ENCODE measurements around the gene MICU1. TPM values are rescaled to one million over a fixed set of nuclear protein-coding genes. Genes with fewer than 3 reads are reported as not detected.

The MICU1 gene
- total RNA-seq, 2 experiments from 2014 or later = 27.2 to 33.6 TPM

DNA sequence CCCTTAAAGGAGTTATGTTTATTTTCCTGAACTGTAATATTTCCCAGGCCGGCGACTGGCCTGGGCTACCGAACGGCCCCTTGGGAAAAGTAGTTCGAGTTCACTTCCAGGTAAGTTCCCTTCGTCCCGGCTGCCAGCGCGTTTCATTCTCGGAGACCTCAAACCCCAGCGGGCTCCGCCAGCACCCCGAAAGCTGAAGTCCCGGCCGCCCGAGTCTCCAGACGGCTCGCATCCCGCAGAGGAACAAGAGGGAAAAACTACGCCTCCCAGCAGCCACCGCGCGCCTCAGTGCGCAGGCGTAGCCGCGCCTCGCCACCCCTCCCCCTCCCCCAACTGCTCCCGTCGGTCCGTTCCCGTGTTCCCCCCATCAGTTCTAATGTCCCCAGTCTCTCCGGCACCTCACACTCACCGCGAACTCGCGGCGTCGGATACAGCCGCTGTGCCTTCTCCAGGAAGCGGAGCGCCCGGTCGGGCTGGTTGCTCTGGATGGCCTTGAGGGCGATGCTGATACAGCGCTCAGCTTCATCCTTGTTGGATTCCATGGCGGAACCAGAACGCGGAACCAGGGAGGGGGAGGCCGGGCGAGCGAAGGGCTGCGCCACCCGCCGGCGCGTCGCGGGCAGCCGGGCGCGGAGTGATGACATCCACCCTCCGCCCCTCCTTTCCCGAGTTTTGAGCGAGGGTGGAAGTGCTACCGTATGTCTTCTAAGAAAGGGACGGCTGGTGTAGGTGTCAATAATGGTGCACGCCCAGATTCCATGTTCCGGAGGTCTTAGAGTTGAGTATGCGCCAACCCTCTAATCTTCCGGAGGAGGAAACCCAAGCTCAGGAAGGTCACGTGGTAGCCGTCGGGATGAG, 271.3 kb downstream of the MICU1 start, which contains the start of gene DNAJB12:
DNAJB12 (minus strand) TSS at position 564 of the 858 bp plus-strand sequence; CDS start at position 542, 22 bp downstream.
- Histone ChIP-seq H3K9me2 (ENCODE audit: insufficient read depth, low read length) (no peaks in the 10 kb centered on the region), H3K4me1 (ENCODE audit: insufficient read depth, low read length, poor library complexity, severe bottlenecking) (peaks cover 12% of the 10 kb centered on the region), H3K79me2 (ENCODE audit: insufficient read depth, low read depth, low read length) (peaks cover 24% of the 10 kb centered on the region), H3K27ac (ENCODE audit: low read depth, low read length, poor library complexity, severe bottlenecking) (peak within 1 kb of the TSS; percentile 82), H3K36me3 (ENCODE audit: insufficient read depth, low read length) (peaks cover 5% of the 10 kb centered on the region; the same call in 1 of the 2 replicates), H3K4me3 (ENCODE audit: low read depth, low read length, poor library complexity, severe bottlenecking) (peak within 1 kb of the TSS; percentile 85), H2AFZ (ENCODE audit: low read length) (peak within 1 kb of the TSS; percentile 92), H3K9me3 (ENCODE audit: low read length) (no peaks in the 10 kb centered on the region), H4K20me1 (ENCODE audit: insufficient read depth, low read length) (no peaks in the 10 kb centered on the region), H3K4me2 (ENCODE audit: low read length) (peak within 1 kb of the TSS; percentile 83)
- DNase-seq (ENCODE audit: low spot score) = peak; percentile 94
- BruUV-seq (replicated peaks) = TSS peak; percentile 84
- TF ChIP-seq, protein P1, sequence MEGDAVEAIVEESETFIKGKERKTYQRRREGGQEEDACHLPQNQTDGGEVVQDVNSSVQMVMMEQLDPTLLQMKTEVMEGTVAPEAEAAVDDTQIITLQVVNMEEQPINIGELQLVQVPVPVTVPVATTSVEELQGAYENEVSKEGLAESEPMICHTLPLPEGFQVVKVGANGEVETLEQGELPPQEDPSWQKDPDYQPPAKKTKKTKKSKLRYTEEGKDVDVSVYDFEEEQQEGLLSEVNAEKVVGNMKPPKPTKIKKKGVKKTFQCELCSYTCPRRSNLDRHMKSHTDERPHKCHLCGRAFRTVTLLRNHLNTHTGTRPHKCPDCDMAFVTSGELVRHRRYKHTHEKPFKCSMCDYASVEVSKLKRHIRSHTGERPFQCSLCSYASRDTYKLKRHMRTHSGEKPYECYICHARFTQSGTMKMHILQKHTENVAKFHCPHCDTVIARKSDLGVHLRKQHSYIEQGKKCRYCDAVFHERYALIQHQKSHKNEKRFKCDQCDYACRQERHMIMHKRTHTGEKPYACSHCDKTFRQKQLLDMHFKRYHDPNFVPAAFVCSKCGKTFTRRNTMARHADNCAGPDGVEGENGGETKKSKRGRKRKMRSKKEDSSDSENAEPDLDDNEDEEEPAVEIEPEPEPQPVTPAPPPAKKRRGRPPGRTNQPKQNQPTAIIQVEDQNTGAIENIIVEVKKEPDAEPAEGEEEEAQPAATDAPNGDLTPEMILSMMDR (conservative IDR thresholded peaks at IDR 0.05; ENCODE audit: low read length) = no peak
- no peak for TF ChIP-seq EZH2phosphoT487 (IDR thresholded peaks at IDR 0.05; ENCODE audit: borderline replicate concordance, low read depth, low read length)
- ChIA-PET POLR2A (interaction anchor here (0.7 to 1.1 kb wide), 4 partner anchors 90 to 438 kb away, joined by 3 to 6 read pairs (median 3); no protein-coding TSS in a partner anchor), CTCF (ENCODE audit: unreplicated experiment) (no interaction called here)
- intact Hi-C loops (cut with micrococcal nuclease; ENCODE audit: unreplicated experiment) = no loop called here

DNA sequence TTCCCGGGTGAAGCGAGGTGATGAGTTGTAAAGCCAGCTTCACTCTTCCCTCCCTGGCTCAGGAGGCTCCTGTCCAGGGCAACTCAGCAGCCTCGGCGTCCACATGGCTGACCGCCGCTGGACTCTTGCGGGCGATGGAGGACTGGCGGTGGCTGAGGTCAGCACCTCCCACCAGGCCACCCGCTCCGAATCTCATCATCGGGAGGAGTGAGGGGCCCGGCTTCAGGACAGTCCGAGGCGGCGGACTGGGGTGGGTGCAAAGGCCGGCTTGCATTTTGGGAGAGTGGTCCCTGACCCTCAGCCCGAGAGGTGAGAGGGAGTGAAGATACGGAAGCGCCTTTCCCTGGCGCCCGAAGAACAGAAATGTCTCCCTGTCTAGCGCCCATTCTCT, 271.9 kb downstream of the MICU1 start:
- BruUV-seq (replicated peaks) = TSS peak; percentile 58
- no peaks in the 10 kb centered on the region for H3K9me3 ChIP-seq (ENCODE audit: low read length)
- peak overlapping the region; percentile 83 for H3K4me2 ChIP-seq (ENCODE audit: low read length)
- DNase-seq (ENCODE audit: low spot score) = no peak
- TF ChIP-seq EZH2phosphoT487 (IDR thresholded peaks at IDR 0.05; ENCODE audit: borderline replicate concordance, low read depth, low read length) = no peak
- TF ChIP-seq, protein P1 (conservative IDR thresholded peaks at IDR 0.05; ENCODE audit: low read length) = no peak
- peak overlapping the region; percentile 82 for H3K27ac ChIP-seq (ENCODE audit: low read depth, low read length, poor library complexity, severe bottlenecking)
- peak overlapping the region; percentile 85 for H3K4me3 ChIP-seq (ENCODE audit: low read depth, low read length, poor library complexity, severe bottlenecking)
- ChIA-PET POLR2A (no interaction called here), CTCF (ENCODE audit: unreplicated experiment) (no interaction called here)
- H2AFZ ChIP-seq (ENCODE audit: low read length) = peak overlapping the region; percentile 92; the same call in 1 of the 2 replicates
- no peaks in the 10 kb centered on the region for H3K9me2 ChIP-seq (ENCODE audit: insufficient read depth, low read length)
- H3K4me1 ChIP-seq (ENCODE audit: insufficient read depth, low read length, poor library complexity, severe bottlenecking) = peaks cover 12% of the 10 kb centered on the region
- intact Hi-C loops (cut with micrococcal nuclease; ENCODE audit: unreplicated experiment) = no loop called here
- peaks cover 24% of the 10 kb centered on the region for H3K79me2 ChIP-seq (ENCODE audit: insufficient read depth, low read depth, low read length)
- H3K36me3 ChIP-seq (ENCODE audit: insufficient read depth, low read length) = peaks cover 10% of the 10 kb centered on the region; the same call in 1 of the 2 replicates
- H4K20me1 ChIP-seq (ENCODE audit: insufficient read depth, low read length) = no peaks in the 10 kb centered on the region

Data from OCI-LY7 (cell line).